Measurements from ENCODE around the gene CDON. TPM values are rescaled to one million over a fixed set of nuclear protein-coding genes. Genes with fewer than 3 reads are reported as not detected.
A peak's percentile ranks its signal among the peaks of the same experiment; 100 is the strongest.

The CDON gene
- total and polyA plus RNA-seq, 8 donors, result 0.31 to 80.8 (median 21.2) TPM

DNA sequence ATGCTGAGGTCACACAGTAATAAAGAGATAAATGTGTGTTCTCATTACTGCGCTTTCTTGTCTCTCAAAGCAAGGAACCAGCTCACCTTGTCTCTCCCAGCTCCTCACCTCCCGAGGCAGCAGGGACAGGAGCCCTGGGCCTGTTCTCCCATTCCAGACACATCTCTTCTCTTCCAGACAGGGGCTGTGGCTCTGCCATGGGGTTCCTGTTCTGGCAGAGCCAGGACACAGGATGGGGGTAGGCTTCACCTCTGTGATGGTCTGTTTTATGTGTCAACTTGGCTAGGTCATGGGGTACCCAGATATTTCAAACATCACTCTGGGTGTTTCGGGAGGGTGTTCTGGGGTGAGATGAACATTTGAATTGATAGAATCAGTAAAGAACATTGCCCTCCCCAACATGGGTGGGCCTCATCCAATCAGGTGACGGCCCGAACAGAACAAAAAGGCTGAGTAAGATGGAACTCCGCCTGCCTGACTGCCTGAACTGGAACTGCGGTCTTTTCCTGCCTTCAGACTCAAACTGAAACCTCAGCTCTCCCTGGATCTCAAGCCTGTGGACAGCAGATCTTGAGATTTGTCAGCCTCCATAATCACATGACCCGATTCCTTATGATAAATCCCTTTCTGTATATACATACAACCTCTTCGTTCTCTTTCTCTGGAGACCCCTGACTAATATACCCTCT lies 118.9 kb downstream of the CDON start:
- H3K27me3 ChIP-seq, result peaks cover 0 to 26% (median 0%) of the 10 kb centered on the region in 3 donors
- peaks cover 0 to 6% (median 3%) of the 10 kb centered on the region in 4 donors for H3K4me1 ChIP-seq
- intact Hi-C loops (cut with DNase I; ENCODE audit: low total_unique reads), result loop anchor here (5.0 kb wide), 1 partner anchor 253 kb away; no protein-coding TSS in a partner anchor
- TF ChIP-seq EP300 (IDR thresholded peaks at IDR 0.05) (no peak), POLR2AphosphoS5 (IDR thresholded peaks at IDR 0.05) (no peak), POLR2A (IDR thresholded peaks at IDR 0.05) (no peak)
- TF ChIP-seq, protein P1, sequence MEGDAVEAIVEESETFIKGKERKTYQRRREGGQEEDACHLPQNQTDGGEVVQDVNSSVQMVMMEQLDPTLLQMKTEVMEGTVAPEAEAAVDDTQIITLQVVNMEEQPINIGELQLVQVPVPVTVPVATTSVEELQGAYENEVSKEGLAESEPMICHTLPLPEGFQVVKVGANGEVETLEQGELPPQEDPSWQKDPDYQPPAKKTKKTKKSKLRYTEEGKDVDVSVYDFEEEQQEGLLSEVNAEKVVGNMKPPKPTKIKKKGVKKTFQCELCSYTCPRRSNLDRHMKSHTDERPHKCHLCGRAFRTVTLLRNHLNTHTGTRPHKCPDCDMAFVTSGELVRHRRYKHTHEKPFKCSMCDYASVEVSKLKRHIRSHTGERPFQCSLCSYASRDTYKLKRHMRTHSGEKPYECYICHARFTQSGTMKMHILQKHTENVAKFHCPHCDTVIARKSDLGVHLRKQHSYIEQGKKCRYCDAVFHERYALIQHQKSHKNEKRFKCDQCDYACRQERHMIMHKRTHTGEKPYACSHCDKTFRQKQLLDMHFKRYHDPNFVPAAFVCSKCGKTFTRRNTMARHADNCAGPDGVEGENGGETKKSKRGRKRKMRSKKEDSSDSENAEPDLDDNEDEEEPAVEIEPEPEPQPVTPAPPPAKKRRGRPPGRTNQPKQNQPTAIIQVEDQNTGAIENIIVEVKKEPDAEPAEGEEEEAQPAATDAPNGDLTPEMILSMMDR (IDR thresholded peaks at IDR 0.05), result no peak
- H3K4me3 ChIP-seq, result no peak overlapping the region
- no peak overlapping the region for H3K27ac ChIP-seq
- 84 to 93% (median 90%) methylated on average over 9 of the region's 9 CpGs for WGBS, 5 donors
- no peaks in the 10 kb centered on the region for H3K36me3 ChIP-seq
- H3K9me3 ChIP-seq, result no peaks in the 10 kb centered on the region
- DNase-seq, result peak in 1 of 2 donors; percentile 15

DNA sequence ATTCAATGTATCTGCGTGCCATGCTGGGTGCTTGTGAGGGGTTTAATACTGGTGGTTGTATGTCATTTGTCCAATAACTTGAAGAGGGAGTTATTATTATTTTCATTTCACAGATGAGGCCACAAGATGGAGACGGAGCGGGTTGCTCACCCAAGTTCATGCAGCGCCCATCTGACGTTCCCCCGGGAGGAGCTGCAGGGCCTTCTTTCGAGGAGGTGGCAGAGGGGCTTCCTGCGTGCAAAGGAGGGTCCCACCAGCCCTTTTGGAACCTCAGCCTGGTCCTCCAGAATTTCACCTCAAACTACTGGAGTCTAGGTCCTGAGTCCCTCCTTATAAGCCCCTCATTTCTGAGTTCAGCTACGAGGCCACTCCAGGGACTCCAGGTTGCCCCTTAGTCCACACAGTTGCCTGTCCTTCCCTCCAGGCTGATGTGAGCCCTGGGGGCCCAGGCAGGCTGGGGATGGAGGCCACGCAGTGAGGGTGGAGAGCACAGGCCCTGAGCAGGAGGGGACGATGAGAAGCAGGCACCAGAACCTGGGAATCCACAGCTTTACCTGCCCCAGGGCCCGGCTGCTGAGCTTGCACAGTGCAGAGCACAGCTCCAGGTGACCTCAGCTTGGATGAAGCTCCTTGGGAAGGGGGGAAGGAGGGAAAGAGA lies 119.8 kb downstream of the CDON start:
- H3K27ac ChIP-seq, result no peak overlapping the region
- TF ChIP-seq, protein P1 (IDR thresholded peaks at IDR 0.05), result no peak
- no peak for TF ChIP-seq EP300 (IDR thresholded peaks at IDR 0.05)
- TF ChIP-seq POLR2AphosphoS5 (IDR thresholded peaks at IDR 0.05), result no peak
- TF ChIP-seq POLR2A (IDR thresholded peaks at IDR 0.05), result no peak
- intact Hi-C loops (cut with DNase I; ENCODE audit: low total_unique reads), result loop anchor here (5.0 kb wide), 1 partner anchor 254 kb away; no protein-coding TSS in a partner anchor
- H3K27me3 ChIP-seq, result peaks cover 0 to 24% (median 0%) of the 10 kb centered on the region in 3 donors
- H3K4me3 ChIP-seq, result no peak overlapping the region
- H3K4me1 ChIP-seq, result peaks cover 0 to 6% (median 3%) of the 10 kb centered on the region in 4 donors
- no peaks in the 10 kb centered on the region for H3K36me3 ChIP-seq
- H3K9me3 ChIP-seq, result no peaks in the 10 kb centered on the region
- DNase-seq, result peak in 1 of 2 donors; percentile 16
- WGBS, 5 donors, result 85 to 90% (median 89%) methylated on average over 12 of the region's 12 CpGs

DNA sequence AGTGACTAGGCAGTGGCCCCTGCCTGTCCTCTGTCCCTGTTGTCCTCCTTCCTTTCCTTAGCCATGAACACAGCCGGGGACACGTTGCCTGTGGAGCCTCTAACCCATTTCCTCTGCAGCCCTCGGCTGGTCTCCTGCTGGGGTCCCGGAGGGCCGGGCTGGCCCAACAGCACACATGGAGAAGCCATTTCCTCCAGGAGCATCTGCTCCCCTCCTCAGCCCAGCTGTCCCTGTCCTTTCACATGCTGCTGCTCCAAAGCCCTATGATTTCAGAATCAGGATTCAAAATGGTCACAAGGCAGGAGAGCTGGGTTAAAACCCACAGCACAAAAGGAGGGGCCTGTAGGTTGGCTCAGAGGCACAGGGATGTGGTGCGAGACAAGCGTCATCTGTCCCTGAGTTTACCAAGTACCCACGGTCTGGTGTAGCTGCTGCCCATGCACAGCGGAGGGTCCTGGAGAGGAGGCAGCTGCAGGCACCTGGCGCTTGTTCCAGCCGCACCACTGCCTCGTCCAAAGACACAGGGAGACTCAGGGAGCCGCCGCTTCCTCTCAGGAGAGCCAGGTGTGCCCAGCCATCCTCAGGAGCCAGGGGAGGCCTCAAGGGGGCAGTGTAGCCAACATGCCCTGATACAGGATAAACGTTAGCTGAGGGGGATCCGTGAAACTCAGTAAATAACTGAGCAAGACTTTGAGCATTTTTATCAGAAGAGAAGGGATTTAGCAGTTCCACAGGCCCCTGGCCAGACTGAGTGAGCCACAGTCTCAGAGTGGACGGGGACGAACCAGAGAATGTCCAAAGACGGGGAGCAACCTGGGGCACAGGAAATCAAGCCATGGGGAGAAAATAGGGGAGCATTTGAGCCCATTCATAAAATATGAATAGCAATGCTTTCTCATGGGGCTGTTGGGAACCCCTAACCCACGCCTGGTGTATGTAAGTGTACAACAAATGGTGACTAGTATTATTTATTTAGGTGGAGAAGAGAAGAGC lies 120.8 kb downstream of the CDON start:
- H3K4me3 ChIP-seq, result no peak overlapping the region
- TF ChIP-seq POLR2A (IDR thresholded peaks at IDR 0.05), result no peak
- TF ChIP-seq, protein P1 (IDR thresholded peaks at IDR 0.05), result peak in 4 of 7 experiments; percentile 33 to 68 (median 58)
- intact Hi-C loops (cut with DNase I; ENCODE audit: low total_unique reads), result loop anchor here (5.0 kb wide), 1 partner anchor 255 kb away; no protein-coding TSS in a partner anchor
- peaks cover 0 to 6% (median 3%) of the 10 kb centered on the region in 4 donors for H3K4me1 ChIP-seq
- peaks cover 0 to 17% (median 0%) of the 10 kb centered on the region in 3 donors for H3K27me3 ChIP-seq
- H3K36me3 ChIP-seq, result no peaks in the 10 kb centered on the region
- 31 to 45% (median 34%) methylated on average over 13 to 20 of the region's 20 CpGs for WGBS, 5 donors
- H3K9me3 ChIP-seq, result no peaks in the 10 kb centered on the region
- no peak overlapping the region for H3K27ac ChIP-seq
- DNase-seq, result peak; percentile 70 to 78

DNA sequence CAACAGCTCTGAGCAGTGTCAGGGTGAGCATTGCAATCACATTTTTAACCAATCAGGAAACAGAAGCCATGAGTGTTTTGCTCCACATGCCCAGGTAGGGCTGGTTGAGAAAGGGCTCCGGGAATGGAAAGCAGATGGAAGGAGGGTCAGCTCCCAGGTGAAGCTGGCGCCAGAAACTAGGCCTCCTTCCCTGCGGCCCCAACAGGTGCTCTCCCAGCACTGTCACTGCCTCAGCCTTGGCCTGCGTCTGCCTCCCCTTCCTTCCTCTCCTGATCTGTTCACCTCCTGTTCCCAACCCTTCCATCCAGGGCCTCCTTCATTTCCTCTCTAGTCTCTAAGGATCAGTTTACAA lies 121.4 kb downstream of the CDON start:
- H3K4me1 ChIP-seq, result peaks cover 0 to 6% (median 3%) of the 10 kb centered on the region in 4 donors

More for the DNA sequence above, 121.4 kb downstream of the CDON start:
- TF ChIP-seq EP300 (IDR thresholded peaks at IDR 0.05), result no peak
- no peak for TF ChIP-seq POLR2AphosphoS5 (IDR thresholded peaks at IDR 0.05)
- TF ChIP-seq, protein P1 (IDR thresholded peaks at IDR 0.05), result no peak
- no peak for TF ChIP-seq POLR2A (IDR thresholded peaks at IDR 0.05)
- peaks cover 0 to 16% (median 0%) of the 10 kb centered on the region in 3 donors for H3K27me3 ChIP-seq
- intact Hi-C loops (cut with DNase I; ENCODE audit: low total_unique reads), result loop anchor here (5.0 kb wide), 1 partner anchor 256 kb away; no protein-coding TSS in a partner anchor
- DNase-seq, result peak; percentile 2 to 15
- no peaks in the 10 kb centered on the region for H3K9me3 ChIP-seq
- no peak overlapping the region for H3K4me3 ChIP-seq
- H3K36me3 ChIP-seq, result no peaks in the 10 kb centered on the region
- 79 to 90% (median 88%) methylated on average over 4 of the region's 4 CpGs for WGBS, 5 donors
- H3K27ac ChIP-seq, result no peak overlapping the region
